Activated T-helper 1 cell treated with anti-CD3 and anti-CD28 coated beads, Interleukin-12 subunit alpha, Interleukin-12 subunit beta, Interleukin-2, Interleukin-4 antibody, amounts not matched to agents 30 ng/mL and 10 ng/mL and 1 ng/mL, durations not matched to agents 14 hours and 24 hours and 36 hours (primary cell): ENCODE results near the gene ZBED4. TPM values are rescaled to one million over a fixed set of nuclear protein-coding genes. Genes with fewer than 3 reads are reported as not detected.
A peak's percentile ranks its signal among the peaks of the same experiment; 100 is the strongest.

Experiments used
- DNase-seq: peaks from one replicate; pipeline ENCODE4 v3.0.0; 2021; ENCODE audit warnings: low spot score
- H3K27ac Mint-ChIP-seq: one replicate; pipeline ENCODE4 v1.8.0; 2021; ENCODE audit warnings: mild to moderate bottlenecking, mixed read lengths
- H3K27me3 Mint-ChIP-seq: one replicate; pipeline ENCODE4 v1.8.0; 2022; ENCODE audit warnings: mild to moderate bottlenecking, moderate library complexity, mixed read lengths; ENCODE audit not compliant: insufficient read depth
- H3K36me3 Mint-ChIP-seq: one replicate; pipeline ENCODE4 v1.8.0; 2021; ENCODE audit warnings: low read depth, mixed read lengths
- H3K4me1 Mint-ChIP-seq: one replicate; pipeline ENCODE4 v1.8.0; 2021; ENCODE audit warnings: low read depth, mixed read lengths
- H3K4me3 Mint-ChIP-seq: one replicate; pipeline ENCODE4 v1.8.0; 2021; ENCODE audit warnings: mild to moderate bottlenecking, moderate library complexity, mixed read lengths
- H3K9me3 Mint-ChIP-seq: one replicate; pipeline ENCODE4 v1.8.0; 2021; ENCODE audit warnings: mixed read lengths
- intact Hi-C: fragments of 100-400 bp; cut with micrococcal nuclease; formaldehyde crosslinking; loops from one replicate; pipeline ENCODE4 v1.15.1; 2024
- total RNA-seq: library from RNA; stranded (reverse); gene quantifications from 2 replicates; pipeline ENCODE4 v1.2.3, GENCODE V29; 2022

The ZBED4 gene
- 19.4 and 20.9 TPM in 2 replicates for total RNA-seq

DNA sequence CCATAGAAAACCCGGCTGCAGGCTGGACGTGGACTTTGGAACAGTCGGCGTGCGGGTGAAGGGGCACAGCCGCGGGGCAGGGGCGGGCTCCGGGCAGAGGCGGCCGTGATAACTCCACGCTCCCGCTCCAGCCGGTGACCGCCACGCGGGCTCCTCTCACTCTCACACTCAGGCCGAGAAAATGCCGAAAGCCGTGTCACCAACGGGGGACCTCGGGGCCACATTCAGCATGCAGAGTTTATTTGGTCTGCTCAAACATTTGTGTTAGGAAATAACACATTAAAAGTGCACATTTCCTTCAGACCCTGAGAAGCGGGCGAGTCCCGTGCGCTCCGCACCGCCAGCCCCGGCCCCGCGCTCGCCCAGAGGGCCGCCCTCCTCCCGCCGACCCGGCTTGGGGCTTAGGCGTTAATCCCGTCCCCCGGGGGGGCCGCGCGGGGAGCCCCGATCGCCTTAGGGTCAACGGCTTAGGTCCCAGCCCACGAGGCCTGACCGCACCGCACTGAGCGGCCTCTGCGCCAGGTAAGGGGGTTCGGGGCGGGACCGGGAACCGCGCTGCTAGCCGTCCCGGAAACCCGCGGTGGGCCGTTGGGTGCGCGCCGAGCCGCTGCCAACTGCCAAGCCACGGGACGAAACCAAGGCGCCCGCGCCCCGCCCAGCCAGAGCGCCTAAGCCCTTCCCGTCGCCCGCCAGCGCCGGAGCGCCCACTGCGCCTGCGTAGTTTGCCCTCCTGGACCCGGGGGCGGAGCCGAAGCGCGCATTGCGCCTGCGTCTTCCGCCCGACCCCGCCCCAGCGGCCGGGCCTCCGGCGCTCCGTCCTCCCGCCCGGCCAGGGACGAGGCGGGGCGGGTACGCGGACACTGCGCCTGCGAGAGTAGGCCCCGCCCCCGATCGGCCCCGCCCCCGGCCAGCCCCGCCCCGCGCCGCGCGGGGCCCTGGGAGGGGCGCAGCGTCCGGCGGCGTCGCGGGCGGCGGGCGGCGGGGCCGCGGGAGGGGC, at the start of gene ZBED4:
Gene ZBED4, plus strand, starts transcription at position 947 of the 997 bp plus-strand sequence. CDS start 29,819 bp downstream, outside the sequence.
- no peaks in the 10 kb centered on the region for H3K9me3 Mint-ChIP-seq
- peak; percentile 99 for DNase-seq
- peaks cover 10% of the 10 kb centered on the region for H3K27me3 Mint-ChIP-seq
- H3K4me3 Mint-ChIP-seq = peak within 1 kb of the TSS; percentile 98
- intact Hi-C loops = loop anchor here (1.0 to 5.0 kb wide), 4 partner anchors 14 to 339 kb away; partner anchors contain the start of genes ALG12 and CRELD2
- H3K4me1 Mint-ChIP-seq = peaks cover 32% of the 10 kb centered on the region
- H3K27ac Mint-ChIP-seq = peak within 1 kb of the TSS; percentile 97
- peaks cover 8% of the 10 kb centered on the region for H3K36me3 Mint-ChIP-seq

DNA sequence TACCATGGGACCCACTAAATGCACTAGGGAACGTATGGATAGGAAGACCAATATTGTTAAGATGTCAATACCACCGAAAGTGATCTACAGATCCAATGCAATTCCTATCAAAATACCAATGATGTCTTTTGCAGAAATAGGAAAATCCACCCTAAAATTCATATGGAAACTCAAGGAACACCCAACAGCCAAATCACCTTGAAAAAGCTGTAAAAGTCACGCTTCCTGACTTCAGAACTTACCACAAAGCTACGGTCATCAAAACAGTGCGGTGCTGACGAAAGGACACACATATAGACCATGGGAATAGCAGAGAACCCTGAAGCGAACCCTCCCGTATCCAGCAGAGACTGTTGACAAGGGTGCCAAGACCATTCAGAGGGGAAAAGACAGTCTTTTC, 46.5 kb upstream of the ZBED4 start:
- H3K36me3 Mint-ChIP-seq = peaks cover 42% of the 10 kb centered on the region
- H3K27me3 Mint-ChIP-seq = no peaks in the 10 kb centered on the region
- no peaks in the 10 kb centered on the region for H3K9me3 Mint-ChIP-seq
- H3K4me3 Mint-ChIP-seq = peak overlapping the region; percentile 32
- intact Hi-C loops = loop anchor here (5.0 kb wide), 2 partner anchors 40 to 60 kb away; no protein-coding TSS in a partner anchor
- peaks cover 55% of the 10 kb centered on the region for H3K4me1 Mint-ChIP-seq
- DNase-seq = no peak
- H3K27ac Mint-ChIP-seq = peak overlapping the region; percentile 80

DNA sequence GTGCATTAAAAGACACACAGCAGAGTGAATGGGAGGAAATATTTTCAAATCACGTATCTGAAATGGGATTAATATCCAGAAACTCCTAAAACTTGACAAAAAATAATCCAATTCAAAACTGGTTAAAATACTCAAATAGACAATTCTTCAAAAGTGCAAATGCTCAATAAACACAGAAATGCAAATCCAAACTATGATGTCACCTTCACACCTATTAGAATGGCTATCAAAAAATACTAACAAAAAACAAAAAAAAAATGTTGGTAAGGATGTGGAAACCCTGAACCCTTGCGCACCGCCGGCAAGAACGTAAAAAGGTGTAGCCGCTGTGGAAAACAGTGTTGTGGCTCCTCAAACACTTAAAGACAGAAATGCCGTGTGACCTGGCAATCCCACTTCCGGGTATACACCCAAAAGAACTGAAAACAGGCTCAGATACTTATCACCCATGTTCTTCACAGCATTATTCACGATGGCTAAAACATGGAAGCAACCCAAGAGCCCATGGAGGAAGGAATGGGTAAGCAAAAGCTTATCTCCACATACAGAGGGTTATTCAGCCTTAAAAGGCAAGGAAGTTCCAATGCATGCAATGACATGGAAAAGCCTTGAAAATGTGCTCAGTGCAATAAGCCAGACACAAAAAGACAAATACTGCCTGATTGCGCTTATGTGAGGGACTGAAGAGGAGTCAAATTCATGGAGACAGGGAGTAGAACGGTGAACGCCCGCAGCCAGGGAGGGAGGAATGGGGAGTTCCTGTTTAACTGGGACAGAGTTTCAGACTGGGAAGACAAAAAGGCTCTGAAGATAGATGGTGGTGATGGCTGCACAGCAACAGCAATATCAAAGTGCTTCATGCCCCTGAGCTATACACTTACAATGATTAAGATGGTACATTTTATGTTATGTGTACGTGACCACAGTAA, 45.6 kb upstream of the ZBED4 start:
- no peaks in the 10 kb centered on the region for H3K9me3 Mint-ChIP-seq
- no peaks in the 10 kb centered on the region for H3K27me3 Mint-ChIP-seq
- peaks cover 63% of the 10 kb centered on the region for H3K4me1 Mint-ChIP-seq
- peaks cover 39% of the 10 kb centered on the region for H3K36me3 Mint-ChIP-seq
- H3K27ac Mint-ChIP-seq = peak overlapping the region; percentile 80
- peak; percentile 48 for DNase-seq
- intact Hi-C loops = loop anchor here (2.0 to 5.0 kb wide), 3 partner anchors 19 to 59 kb away; partner anchors contain the start of gene BRD1
- H3K4me3 Mint-ChIP-seq = peak overlapping the region; percentile 70

DNA sequence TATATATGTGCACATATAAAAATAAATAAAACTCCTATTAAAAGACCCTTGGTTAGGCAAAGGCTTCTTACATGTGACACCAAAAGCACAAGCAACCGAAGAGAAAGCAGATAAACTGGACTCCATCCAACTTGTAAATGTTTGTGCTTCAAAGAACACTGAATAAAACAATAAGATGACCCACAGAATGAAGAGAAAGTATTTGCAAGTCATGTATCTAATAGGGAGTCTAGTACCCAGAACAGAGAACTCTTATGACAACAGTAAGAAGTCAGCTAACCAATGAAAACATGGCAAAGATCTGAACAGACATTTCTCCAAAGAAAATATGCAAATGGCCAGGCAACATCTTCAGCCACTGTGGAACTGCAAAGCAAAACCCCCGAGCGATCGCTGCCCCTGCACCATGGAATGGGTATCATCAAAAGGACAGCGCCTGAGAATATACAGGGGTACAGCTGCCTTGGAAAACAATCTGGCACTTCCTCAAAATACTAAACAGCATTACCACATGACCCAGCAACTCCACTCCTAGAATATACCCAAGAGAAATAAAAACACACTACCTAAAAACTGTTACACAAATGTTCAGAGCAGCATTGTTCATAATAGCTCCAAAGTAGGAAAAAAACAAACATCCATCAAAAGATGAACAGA, 43.2 kb upstream of the ZBED4 start:
- DNase-seq = no peak
- H3K27ac Mint-ChIP-seq = peak overlapping the region; percentile 30
- no peaks in the 10 kb centered on the region for H3K9me3 Mint-ChIP-seq
- no peaks in the 10 kb centered on the region for H3K27me3 Mint-ChIP-seq
- H3K4me1 Mint-ChIP-seq = peaks cover 66% of the 10 kb centered on the region
- H3K36me3 Mint-ChIP-seq = peaks cover 36% of the 10 kb centered on the region
- intact Hi-C loops = no loop called here
- peak overlapping the region; percentile 4 for H3K4me3 Mint-ChIP-seq

GRCh38 chr22:49811020-49811791, 42.4 kb upstream of the ZBED4 start:
- peak overlapping the region; percentile 30 for H3K27ac Mint-ChIP-seq
- H3K9me3 Mint-ChIP-seq = no peaks in the 10 kb centered on the region
- H3K36me3 Mint-ChIP-seq = peaks cover 39% of the 10 kb centered on the region
- intact Hi-C loops = no loop called here
- H3K27me3 Mint-ChIP-seq = no peaks in the 10 kb centered on the region
- H3K4me3 Mint-ChIP-seq = peak overlapping the region; percentile 2
- DNase-seq = no peak
- peaks cover 67% of the 10 kb centered on the region for H3K4me1 Mint-ChIP-seq

- no peaks in the 10 kb centered on the region for H3K9me3 Mint-ChIP-seq
- no peak overlapping the region for H3K4me3 Mint-ChIP-seq
- DNase-seq = no peak
- intact Hi-C loops = no loop called here
- peaks cover 68% of the 10 kb centered on the region for H3K4me1 Mint-ChIP-seq
- peaks cover 41% of the 10 kb centered on the region for H3K36me3 Mint-ChIP-seq
- no peak overlapping the region for H3K27ac Mint-ChIP-seq
- no peaks in the 10 kb centered on the region for H3K27me3 Mint-ChIP-seq
Measured at GRCh38 chr22:49812838-49813237, 40.8 kb upstream of the ZBED4 start.

DNA sequence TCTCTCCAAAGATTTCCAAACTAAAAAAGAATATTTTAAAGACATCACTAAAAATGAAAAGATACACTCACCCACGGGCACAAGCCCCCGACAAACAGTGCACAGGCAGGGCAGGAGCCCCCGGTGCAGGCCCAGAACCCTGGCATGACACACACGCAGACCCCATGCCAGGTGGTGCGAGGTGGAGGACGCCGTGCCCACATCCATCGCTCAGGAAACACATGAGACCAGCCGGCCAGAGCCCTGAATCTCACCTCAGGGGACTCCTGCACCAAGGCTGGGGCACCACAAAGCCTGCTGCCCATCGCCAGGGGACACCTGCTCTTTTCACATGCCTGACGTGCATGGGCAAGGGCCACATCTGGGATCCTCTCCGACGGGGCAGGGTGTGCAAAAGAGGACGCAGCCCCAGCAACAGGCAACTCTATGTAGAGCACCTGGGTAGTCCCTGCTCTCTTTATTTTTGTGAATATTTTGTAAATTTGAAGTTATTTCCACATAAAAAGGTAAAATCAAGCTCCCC, 39.4 kb upstream of the ZBED4 start:
- Mint-ChIP-seq H3K27ac (no peak overlapping the region), H3K36me3 (peaks cover 46% of the 10 kb centered on the region)
- intact Hi-C loops = no loop called here

DNA sequence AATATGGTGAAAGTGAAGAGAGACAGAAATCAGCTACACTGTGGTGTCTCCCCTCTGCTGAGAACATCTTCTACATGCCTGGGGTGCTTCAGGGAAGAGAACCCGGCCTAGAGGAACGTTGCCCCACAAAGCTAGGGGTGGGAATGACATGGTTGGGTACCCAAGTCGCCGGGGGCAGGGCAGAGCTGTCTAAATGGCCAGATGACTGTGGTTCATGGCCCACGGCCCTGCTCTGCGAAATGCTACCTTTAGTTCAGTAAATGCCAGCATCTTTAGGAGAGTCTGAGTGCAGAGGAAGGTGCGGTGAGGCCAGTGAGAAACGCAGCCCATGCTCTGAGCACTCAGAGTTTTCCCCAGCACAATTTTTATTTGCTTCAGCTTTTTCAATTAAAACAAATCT, 38.8 kb upstream of the ZBED4 start:
- H3K27ac Mint-ChIP-seq = no peak overlapping the region
- peaks cover 46% of the 10 kb centered on the region for H3K36me3 Mint-ChIP-seq
- DNase-seq = no peak
- no peaks in the 10 kb centered on the region for H3K27me3 Mint-ChIP-seq
- H3K9me3 Mint-ChIP-seq = no peaks in the 10 kb centered on the region
- intact Hi-C loops = no loop called here
- H3K4me3 Mint-ChIP-seq = no peak overlapping the region
- H3K4me1 Mint-ChIP-seq = peaks cover 58% of the 10 kb centered on the region

More for the DNA sequence above, 39.4 kb upstream of the ZBED4 start:
- no peak overlapping the region for H3K4me3 Mint-ChIP-seq
- DNase-seq = no peak
- no peaks in the 10 kb centered on the region for H3K9me3 Mint-ChIP-seq
- peaks cover 62% of the 10 kb centered on the region for H3K4me1 Mint-ChIP-seq
- H3K27me3 Mint-ChIP-seq = no peaks in the 10 kb centered on the region

GRCh38 chr22:49815641-49816091, 38.0 kb upstream of the ZBED4 start:
- H3K4me3 Mint-ChIP-seq = no peak overlapping the region
- no peaks in the 10 kb centered on the region for H3K9me3 Mint-ChIP-seq
- no peak overlapping the region for H3K27ac Mint-ChIP-seq
- intact Hi-C loops = no loop called here
- peaks cover 56% of the 10 kb centered on the region for H3K4me1 Mint-ChIP-seq
- H3K36me3 Mint-ChIP-seq = peaks cover 47% of the 10 kb centered on the region
- no peaks in the 10 kb centered on the region for H3K27me3 Mint-ChIP-seq
- no peak for DNase-seq

GRCh38 chr22:49817359-49817758, 36.3 kb upstream of the ZBED4 start:
- Mint-ChIP-seq H3K4me3 (no peak overlapping the region), H3K9me3 (no peaks in the 10 kb centered on the region), H3K4me1 (peaks cover 45% of the 10 kb centered on the region), H3K27me3 (no peaks in the 10 kb centered on the region), H3K36me3 (peaks cover 44% of the 10 kb centered on the region), H3K27ac (peak overlapping the region; percentile 18)
- intact Hi-C loops = no loop called here
- no peak for DNase-seq

DNA sequence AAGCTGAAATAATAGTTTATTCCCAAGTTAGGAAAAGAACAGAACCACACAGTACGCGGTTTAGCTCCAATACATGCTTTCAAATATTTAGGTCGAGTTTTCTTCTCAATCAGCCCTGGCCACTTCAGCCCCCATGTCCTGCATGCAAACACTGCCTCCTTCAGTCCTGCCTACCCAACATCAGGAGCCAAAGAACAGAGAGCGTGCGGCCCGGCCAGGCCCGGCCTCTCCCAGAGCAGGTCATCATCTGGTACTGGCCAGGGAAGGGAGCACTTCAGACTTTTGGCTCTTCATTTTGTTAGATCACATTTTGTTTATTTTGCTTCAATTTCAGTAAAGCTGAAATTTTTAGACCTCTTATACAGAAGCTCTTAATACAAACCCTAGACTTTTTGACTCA, 32.7 kb upstream of the ZBED4 start:
- Mint-ChIP-seq H3K27ac (peak overlapping the region; percentile 34), H3K36me3 (peaks cover 51% of the 10 kb centered on the region), H3K4me3 (no peak overlapping the region), H3K4me1 (peaks cover 58% of the 10 kb centered on the region), H3K27me3 (no peaks in the 10 kb centered on the region), H3K9me3 (no peaks in the 10 kb centered on the region)
- intact Hi-C loops = no loop called here
- DNase-seq = no peak
